IMR-90 (cell line): ENCODE measurements around the gene ZCCHC24. TPM values are rescaled to one million over a fixed set of nuclear protein-coding genes. Genes with fewer than 3 reads are reported as not detected.
A peak's percentile ranks its signal among the peaks of the same experiment; 100 is the strongest.

ENCODE experiments used
- ATAC-seq: fragments of 200-7000 bp; cut with Tn5 transposase; 2 replicates; pipeline ENCODE4 v1.9.1; 2020; ENCODE audit warnings: low read depth, mild to moderate bottlenecking, moderate library complexity
- BruUV-seq: library from RNA; stranded (reverse); fragments of 400-500 nt; replicated peaks from 2 replicates; lab custom pipeline; 2021; lab: Mats Ljungman, UMichigan
- CTCF ChIA-PET: fragments of 300-600 bp; formaldehyde crosslinking; extraction: SDS; loops from one replicate; lab custom pipeline; 2021; ENCODE audit warnings: antibody characterized with exemption; lab: Yijun Ruan, JAX
- POLR2A ChIA-PET: fragments of 300-600 bp; sonication (Branson Sonifier 250); formaldehyde crosslinking; loops from one replicate; lab custom pipeline; 2022; ENCODE audit warnings: antibody characterized with exemption; ENCODE audit not compliant: unreplicated experiment; lab: Charles Lee
- DNase-seq: peaks from one replicate; pipeline ENCODE4 v3.0.0; 2013
- H2AFZ ChIP-seq: replicated peaks from 2 replicates; pipeline ENCODE3; 2013; ENCODE audit warnings: low read length, mild to moderate bottlenecking; ENCODE audit not compliant: poor library complexity
- H2AK5ac ChIP-seq: 2 replicates; pipeline ENCODE4 v1.6.1; 2013; ENCODE audit warnings: low read depth, low read length, inconsistent platforms
- H2AK9ac ChIP-seq: replicated peaks from 2 replicates; pipeline ENCODE3; 2013; ENCODE audit warnings: mild to moderate bottlenecking, low read depth, low read length, moderate library complexity; ENCODE audit not compliant: poor library complexity
- H2BK120ac ChIP-seq: 2 replicates; pipeline ENCODE4 v1.6.1; 2013; ENCODE audit warnings: low read depth, low read length, inconsistent platforms
- H2BK15ac ChIP-seq: 3 replicates; pipeline ENCODE4 v1.6.1; 2013; ENCODE audit warnings: low read depth, low read length, inconsistent platforms
- H2BK20ac ChIP-seq: 2 replicates; pipeline ENCODE4 v1.6.1; 2013; ENCODE audit warnings: low read depth, mild to moderate bottlenecking, inconsistent platforms, low read length, moderate library complexity
- H2BK5ac ChIP-seq: 2 replicates; pipeline ENCODE4 v1.6.1; 2013; ENCODE audit warnings: mild to moderate bottlenecking, low read depth, low read length, inconsistent platforms; ENCODE audit not compliant: poor library complexity, severe bottlenecking
- H3K14ac ChIP-seq: replicated peaks from 2 replicates; pipeline ENCODE4 v1.6.1; 2013; ENCODE audit warnings: low read depth, low read length, inconsistent platforms
- H3K18ac ChIP-seq: 2 replicates; pipeline ENCODE4 v1.6.1; 2013; ENCODE audit warnings: low read depth, low read length, control low read depth
- H3K23ac ChIP-seq: 2 replicates; pipeline ENCODE4 v1.6.1; 2013; ENCODE audit warnings: low read depth, low read length, inconsistent platforms
- H3K27ac ChIP-seq: 2 replicates; pipeline ENCODE4 v1.5.1; 2013; ENCODE audit warnings: mild to moderate bottlenecking, control low read depth, low read length; ENCODE audit not compliant: insufficient read depth
- H3K27me3 ChIP-seq: 2 replicates; pipeline ENCODE4 v1.6.1; 2013; ENCODE audit warnings: low read length; ENCODE audit not compliant: control insufficient read depth, insufficient read depth
- H3K36me3 ChIP-seq: 2 replicates; pipeline ENCODE4 v1.6.1; 2013; ENCODE audit warnings: low read length, mixed read lengths; ENCODE audit not compliant: control insufficient read depth, insufficient read depth
- H3K4ac ChIP-seq: 2 replicates; pipeline ENCODE4 v1.6.1; 2013; ENCODE audit warnings: low read depth, low read length, inconsistent platforms
- H3K4me1 ChIP-seq: 2 replicates; pipeline ENCODE4 v1.6.1; 2013; ENCODE audit warnings: low read length, mixed read lengths; ENCODE audit not compliant: control insufficient read depth, insufficient read depth
- H3K4me2 ChIP-seq: 2 replicates; pipeline ENCODE4 v1.6.1; 2013; ENCODE audit warnings: low read depth, mild to moderate bottlenecking, control low read depth, low read length, moderate library complexity
- H3K4me3 ChIP-seq: 2 replicates; pipeline ENCODE4 v1.5.1; 2013; ENCODE audit warnings: low read depth, mild to moderate bottlenecking, control low read depth, low read length, moderate library complexity; ENCODE audit not compliant: insufficient read depth
- H3K56ac ChIP-seq: 2 replicates; pipeline ENCODE4 v1.6.1; 2013; ENCODE audit warnings: low read length, inconsistent platforms; ENCODE audit not compliant: insufficient read depth; ENCODE audit errors: extremely low read depth
- H3K79me1 ChIP-seq, 2 experiments: 2 replicates each; pipeline ENCODE4 v1.6.1; 2013; ENCODE audit warnings: low read length in 2 of 2, inconsistent platforms in 1 of 2, low read depth in 1 of 2
- H3K9ac ChIP-seq: 2 replicates; pipeline ENCODE4 v1.6.1; 2013; ENCODE audit warnings: low read depth, low read length, control low read depth
- H3K9me1 ChIP-seq: 2 replicates; pipeline ENCODE4 v1.6.1; 2013; ENCODE audit warnings: low read length, inconsistent platforms; ENCODE audit not compliant: insufficient read depth
- H3K9me3 ChIP-seq: 2 replicates; pipeline ENCODE4 v1.6.1; 2013; ENCODE audit warnings: low read length; ENCODE audit not compliant: control insufficient read depth, insufficient read depth
- H4K20me1 ChIP-seq: 2 replicates; pipeline ENCODE4 v1.6.1; 2013; ENCODE audit warnings: low read length, inconsistent platforms; ENCODE audit not compliant: insufficient read depth
- H4K5ac ChIP-seq: 2 replicates; pipeline ENCODE4 v1.6.1; 2013; ENCODE audit warnings: mild to moderate bottlenecking, low read depth, low read length, control low read depth
- H4K8ac ChIP-seq, 2 experiments: 2 replicates each; pipeline ENCODE4 v1.6.1; 2013; ENCODE audit warnings: low read depth in 2 of 2, low read length in 2 of 2, control low read depth in 1 of 2, inconsistent platforms in 1 of 2
- H4K91ac ChIP-seq: 2 replicates; pipeline ENCODE4 v1.6.1; 2013; ENCODE audit warnings: low read depth, low read length, inconsistent platforms; ENCODE audit not compliant: insufficient read depth
- CEBPB ChIP-seq: IDR thresholded peaks from 2 replicates; pipeline ENCODE4 v1.6.1; 2012; ENCODE audit warnings: low read depth, low read length, improper control_type of control experiment
- MXI1 ChIP-seq: IDR thresholded peaks from 2 replicates; pipeline ENCODE4 v1.6.1; 2012; ENCODE audit warnings: low read depth, mild to moderate bottlenecking, low read length, moderate library complexity, borderline replicate concordance
- RFX5 ChIP-seq: IDR thresholded peaks from 2 replicates; pipeline ENCODE4 v1.8.0; 2012; ENCODE audit warnings: low read depth, mild to moderate bottlenecking, low read length, moderate library complexity
- SMC3 ChIP-seq: fragments of 150-350 bp; IDR thresholded peaks from 2 replicates; pipeline ENCODE4 v1.6.1; 2016; ENCODE audit warnings: low read depth, mild to moderate bottlenecking, antibody characterized with exemption, low read length, moderate library complexity
- WGBS, 2 experiments: methylation state at CpG; one replicate each; pipeline versions ENCODE4 v1.1.5 to v1.1.7; 2013; ENCODE audit warnings: missing lambda C conversion rate in 2 of 2; ENCODE audit not compliant: insufficient read length in 1 of 2; ENCODE audit errors: extremely low coverage in 2 of 2; 5-methylcytosine and 5-hydroxymethylcytosine counted together
- dilution Hi-C: fragments of 300-500 bp; cut with HindIII; formaldehyde crosslinking; loops from one replicate; pipeline ENCODE4 v1.14.3; 2018; ENCODE audit warnings: low sequenced_read_pairs; ENCODE audit not compliant: unreplicated experiment
- in situ Hi-C: fragments of 300-500 bp; cut with MboI; formaldehyde crosslinking; loops from 3 replicates; pipeline ENCODE4 v1.14.3; 2019; ENCODE audit warnings: low sequenced_read_pairs, inconsistent platforms, mixed read lengths
- intact Hi-C: fragments of 100-400 bp; cut with micrococcal nuclease; formaldehyde crosslinking; loops from 2 replicates; pipeline ENCODE4 v1.10.0; 2022
- polyA plus RNA-seq, 3 experiments: library from polyadenylated mRNA; depleted of rRNA; stranded (reverse); fragments of >200 nt; gene quantifications; 2 replicates each; pipeline ENCODE4 v1.2.3, GENCODE V29; 2012; ENCODE audit warnings: low replicate concordance in 1 of 3
- total RNA-seq: library from RNA; depleted of rRNA; stranded (reverse); fragments of >200 nt; gene quantifications from 2 replicates; pipeline ENCODE4 v1.2.3, GENCODE V29; 2012

Gene ZCCHC24
- total and polyA plus RNA-seq, 2 of the 4 experiments (the other 2 are of a cell fraction), result 15.1 to 25.9 TPM

- dilution Hi-C loops (no loop called here), in situ Hi-C loops (no loop called here), intact Hi-C loops (no loop called here)
- H3K27ac ChIP-seq, result no peak overlapping the region; the same call in 1 of the 2 replicates
- H2BK15ac ChIP-seq, result peak overlapping the region; percentile 63; the same call in 2 of the 3 replicates
- peak overlapping the region; percentile 38 for H4K91ac ChIP-seq
- H4K5ac ChIP-seq, result peak overlapping the region; percentile 36; the same call in 1 of the 2 replicates
- no peaks in the 10 kb centered on the region for H4K20me1 ChIP-seq
- no peaks in the 10 kb centered on the region; a peak in 1 of 4 replicates for H3K79me1 ChIP-seq
- no peak overlapping the region; the same call in 1 of the 2 replicates for H3K18ac ChIP-seq
- BruUV-seq, result no TSS peak
- POLR2A ChIA-PET, result no interaction called here
- no peak for ATAC-seq
- H3K36me3 ChIP-seq, result no peaks in the 10 kb centered on the region
- peaks cover 9% of the 10 kb centered on the region; the same call in 1 of the 2 replicates for H3K4me1 ChIP-seq
- H2AFZ ChIP-seq, result peak overlapping the region; percentile 60
- no peak overlapping the region for H3K4me2 ChIP-seq
- peak overlapping the region; percentile 96 for H2BK20ac ChIP-seq
- peak overlapping the region; percentile 98 for H2BK120ac ChIP-seq
- H3K14ac ChIP-seq, result no peak overlapping the region; the same call in 1 of the 2 replicates
- peak overlapping the region; percentile 92 for H2AK5ac ChIP-seq
- peak overlapping the region; percentile 84 for H2AK9ac ChIP-seq
- no peak overlapping the region; the same call in 1 of the 2 replicates for H3K23ac ChIP-seq
- no peak for TF ChIP-seq RFX5
- TF ChIP-seq SMC3, result no peak
- no peak for TF ChIP-seq MXI1
- TF ChIP-seq CEBPB, result no peak
- peak overlapping the region in 1 of 2 experiments; percentile 32; a peak in 1 of 4 replicates for H4K8ac ChIP-seq
- H3K4ac ChIP-seq, result peak overlapping the region; percentile 98
- H3K9ac ChIP-seq, result no peak overlapping the region
- H3K56ac ChIP-seq, result no peak overlapping the region
- H3K9me3 ChIP-seq, result no peaks in the 10 kb centered on the region
- WGBS, 2 experiments, result 89% methylated on average over 1 of the region's 13 CpGs; no CpG with 5 or more reads in 1 of the 2 experiments
- peak overlapping the region; percentile 71 for H2BK5ac ChIP-seq
- H3K27me3 ChIP-seq, result no peaks in the 10 kb centered on the region
- H3K4me3 ChIP-seq, result no peak overlapping the region
- CTCF ChIA-PET, result no interaction called here
- DNase-seq, result no peak
- peaks cover 19% of the 10 kb centered on the region for H3K9me1 ChIP-seq
Measured at GRCh38 chr10:79335470-79336235, 109.8 kb downstream of the ZCCHC24 start.
